Measurements from ENCODE around the gene TWIST2. TPM values are rescaled to one million over a fixed set of nuclear protein-coding genes. Genes with fewer than 3 reads are reported as not detected.

TWIST2 gene
- total RNA-seq, 3 donors from 2014 or later, result 1.1 to 13.4 (median 3.1) TPM

DNA sequence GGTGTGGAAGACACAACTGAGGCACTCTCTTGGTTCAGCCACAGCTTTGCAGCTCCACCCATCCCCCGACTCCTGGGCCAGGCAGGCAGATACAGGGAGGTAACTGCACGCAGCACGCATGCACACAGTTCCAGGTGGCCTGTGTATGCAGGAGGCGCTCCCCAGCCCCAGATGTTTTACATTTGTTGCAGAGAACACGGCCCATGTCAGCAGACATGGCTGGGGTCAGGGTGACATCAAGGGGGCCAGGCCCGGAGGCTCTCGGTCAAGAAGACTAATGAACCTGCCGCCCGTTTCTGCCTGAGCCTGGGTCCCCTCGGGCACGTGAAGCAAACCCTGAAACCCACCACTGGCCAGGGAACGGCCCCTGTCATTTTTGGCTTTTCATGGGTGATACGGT, 57.3 kb downstream of the TWIST2 start:
- Histone ChIP-seq H3K36me3 (ENCODE audit: low read depth) (no peaks in the 10 kb centered on the region), H3K4me3 (no peak overlapping the region), H3K9me3 (no peaks in the 10 kb centered on the region), H3K4me1 (ENCODE audit: low read depth) (no peaks in the 10 kb centered on the region)
- TF ChIP-seq, protein P1, sequence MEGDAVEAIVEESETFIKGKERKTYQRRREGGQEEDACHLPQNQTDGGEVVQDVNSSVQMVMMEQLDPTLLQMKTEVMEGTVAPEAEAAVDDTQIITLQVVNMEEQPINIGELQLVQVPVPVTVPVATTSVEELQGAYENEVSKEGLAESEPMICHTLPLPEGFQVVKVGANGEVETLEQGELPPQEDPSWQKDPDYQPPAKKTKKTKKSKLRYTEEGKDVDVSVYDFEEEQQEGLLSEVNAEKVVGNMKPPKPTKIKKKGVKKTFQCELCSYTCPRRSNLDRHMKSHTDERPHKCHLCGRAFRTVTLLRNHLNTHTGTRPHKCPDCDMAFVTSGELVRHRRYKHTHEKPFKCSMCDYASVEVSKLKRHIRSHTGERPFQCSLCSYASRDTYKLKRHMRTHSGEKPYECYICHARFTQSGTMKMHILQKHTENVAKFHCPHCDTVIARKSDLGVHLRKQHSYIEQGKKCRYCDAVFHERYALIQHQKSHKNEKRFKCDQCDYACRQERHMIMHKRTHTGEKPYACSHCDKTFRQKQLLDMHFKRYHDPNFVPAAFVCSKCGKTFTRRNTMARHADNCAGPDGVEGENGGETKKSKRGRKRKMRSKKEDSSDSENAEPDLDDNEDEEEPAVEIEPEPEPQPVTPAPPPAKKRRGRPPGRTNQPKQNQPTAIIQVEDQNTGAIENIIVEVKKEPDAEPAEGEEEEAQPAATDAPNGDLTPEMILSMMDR (IDR thresholded peaks at IDR 0.05), result no peak
- DNase-seq (no peak), ATAC-seq (no peak)
- intact Hi-C loops (cut with DNase I, micrococcal nuclease), result no loop called here

DNA sequence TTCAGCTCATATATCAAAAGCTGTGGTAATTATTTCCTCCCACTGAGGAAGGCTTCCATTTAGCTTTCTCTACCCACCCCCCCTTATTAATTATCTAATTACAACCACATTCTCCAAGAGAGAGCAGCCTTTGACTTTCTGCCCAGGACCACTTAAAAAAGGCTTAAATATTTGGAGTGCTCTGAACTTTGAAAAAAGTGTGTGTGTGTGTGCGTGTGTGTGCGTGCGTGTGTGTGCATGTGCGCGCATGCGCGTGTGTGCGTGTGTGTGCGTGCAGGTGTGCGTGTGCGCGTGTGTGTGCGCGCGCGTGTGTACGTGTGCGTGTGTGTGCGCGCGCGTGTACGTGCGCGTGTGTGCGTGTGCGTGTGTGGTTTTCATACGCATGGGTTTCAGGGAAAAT, 57.8 kb downstream of the TWIST2 start:
- intact Hi-C loops (cut with DNase I, micrococcal nuclease), result no loop called here
- Histone ChIP-seq H3K4me3 (no peak overlapping the region), H3K36me3 (ENCODE audit: low read depth) (no peaks in the 10 kb centered on the region), H3K4me1 (ENCODE audit: low read depth) (no peaks in the 10 kb centered on the region), H3K9me3 (no peaks in the 10 kb centered on the region)
- TF ChIP-seq, protein P1 (IDR thresholded peaks at IDR 0.05), result no peak
- DNase-seq (no peak), ATAC-seq (no peak)

DNA sequence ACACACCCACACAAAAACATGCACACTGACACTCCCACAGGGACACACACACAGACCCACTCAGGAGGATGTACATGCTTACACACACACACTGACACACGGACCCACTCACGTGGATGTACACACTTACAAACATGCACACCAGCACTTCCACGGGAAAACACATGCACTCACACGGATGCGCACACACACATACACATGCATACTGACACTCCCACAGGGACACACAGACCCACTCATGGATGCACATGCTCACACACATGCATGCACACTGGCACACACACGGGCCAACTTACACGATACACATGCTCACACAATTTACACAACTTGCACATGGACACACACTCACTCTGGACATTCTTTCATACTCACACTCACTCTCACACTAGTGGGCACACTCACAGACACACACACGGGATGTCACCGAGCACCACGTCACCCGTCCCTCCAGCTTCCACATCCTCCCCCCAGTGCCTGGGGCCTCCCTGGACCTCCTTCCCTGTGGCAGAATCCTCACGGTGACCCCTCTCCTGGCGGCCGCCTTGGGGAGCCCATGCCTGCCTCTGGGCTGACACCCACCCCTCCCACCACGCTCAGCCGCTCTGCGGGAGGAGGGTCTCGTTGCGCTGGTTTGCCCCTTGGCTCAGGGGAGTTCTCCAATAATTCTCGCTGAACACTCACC, 58.5 kb downstream of the TWIST2 start:
- ATAC-seq (no peak), DNase-seq (no peak)
- intact Hi-C loops (cut with DNase I, micrococcal nuclease), result no loop called here
- Histone ChIP-seq H3K36me3 (ENCODE audit: low read depth) (no peaks in the 10 kb centered on the region), H3K4me1 (ENCODE audit: low read depth) (no peaks in the 10 kb centered on the region), H3K4me3 (no peak overlapping the region), H3K9me3 (no peaks in the 10 kb centered on the region)
- TF ChIP-seq, protein P1 (IDR thresholded peaks at IDR 0.05), result no peak

DNA sequence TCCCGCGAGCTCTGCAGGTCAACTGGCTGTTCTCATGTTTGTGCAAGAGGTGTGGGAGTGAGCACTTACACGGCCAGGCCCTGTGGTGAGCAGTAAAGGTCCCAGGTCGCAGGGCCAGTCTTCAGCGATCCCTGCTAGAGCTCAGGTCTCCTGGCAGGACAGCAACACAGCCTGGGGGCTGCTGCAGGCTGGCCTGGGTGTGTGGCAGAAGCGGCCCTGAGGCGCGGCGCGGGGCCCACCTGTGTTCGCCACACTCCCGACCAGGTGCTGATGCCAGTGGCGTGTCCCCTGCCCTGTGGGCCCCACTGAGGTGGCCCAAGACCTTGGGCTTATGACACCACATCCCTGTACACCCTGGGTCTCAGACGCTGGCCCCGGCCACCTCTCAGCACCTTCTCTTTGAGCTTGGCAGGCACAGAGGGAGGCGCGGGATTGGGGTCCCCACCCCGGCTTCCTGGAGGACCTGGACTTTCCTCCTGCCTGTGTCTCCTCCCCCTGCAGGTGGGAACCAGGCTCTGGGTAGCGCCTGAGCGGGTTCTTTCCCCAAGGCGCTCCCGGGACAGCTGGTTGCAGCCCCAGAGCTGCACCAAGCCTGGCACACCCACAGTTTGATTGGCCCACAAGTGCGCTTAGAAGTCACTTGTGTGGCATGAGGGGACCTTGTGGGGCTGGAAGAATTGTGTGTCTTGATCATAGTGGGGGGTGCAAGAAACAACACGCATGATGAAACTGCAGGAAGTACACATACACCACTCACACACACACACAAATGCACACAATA, 59.2 kb downstream of the TWIST2 start:
- TF ChIP-seq, protein P1 (IDR thresholded peaks at IDR 0.05), result no peak
- intact Hi-C loops (cut with DNase I, micrococcal nuclease), result no loop called here
- no peak for DNase-seq

DNA sequence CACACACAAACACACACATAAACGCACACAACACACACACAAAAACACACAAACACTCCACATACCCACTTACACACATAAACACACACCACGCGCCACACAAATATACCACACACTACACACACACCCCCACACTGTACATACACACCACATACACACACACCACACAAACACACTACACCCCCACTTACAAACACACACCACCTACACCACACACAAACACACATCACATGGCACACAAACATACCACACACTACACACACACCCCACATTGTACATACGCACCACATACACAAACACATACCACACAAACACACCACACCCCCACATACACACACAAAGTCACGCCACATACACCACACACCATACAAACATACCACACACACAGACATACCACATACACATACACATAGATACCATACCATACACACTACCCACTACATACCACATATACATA, 59.9 kb downstream of the TWIST2 start:
- H3K9me3 ChIP-seq, result no peaks in the 10 kb centered on the region
- ATAC-seq, result no peak
- DNase-seq, result no peak
- no peak overlapping the region for H3K4me3 ChIP-seq
- H3K4me1 ChIP-seq (ENCODE audit: low read depth), result no peaks in the 10 kb centered on the region
- TF ChIP-seq, protein P1 (IDR thresholded peaks at IDR 0.05), result no peak
- H3K36me3 ChIP-seq (ENCODE audit: low read depth), result no peaks in the 10 kb centered on the region
- intact Hi-C loops (cut with DNase I, micrococcal nuclease), result no loop called here

More for the DNA sequence above, 59.2 kb downstream of the TWIST2 start:
- no peaks in the 10 kb centered on the region for H3K36me3 ChIP-seq (ENCODE audit: low read depth)
- H3K4me3 ChIP-seq, result no peak overlapping the region
- H3K4me1 ChIP-seq (ENCODE audit: low read depth), result no peaks in the 10 kb centered on the region
- ATAC-seq, result no peak
- H3K9me3 ChIP-seq, result no peaks in the 10 kb centered on the region

Measured in mucosa of descending colon (tissue), 3 donors.